ENCODE data around the gene KLF1. TPM values are rescaled to one million over a fixed set of nuclear protein-coding genes. Genes with fewer than 3 reads are reported as not detected.

Gene KLF1
- total RNA-seq, 1 experiment from 2014 or later = 0.10 TPM

DNA sequence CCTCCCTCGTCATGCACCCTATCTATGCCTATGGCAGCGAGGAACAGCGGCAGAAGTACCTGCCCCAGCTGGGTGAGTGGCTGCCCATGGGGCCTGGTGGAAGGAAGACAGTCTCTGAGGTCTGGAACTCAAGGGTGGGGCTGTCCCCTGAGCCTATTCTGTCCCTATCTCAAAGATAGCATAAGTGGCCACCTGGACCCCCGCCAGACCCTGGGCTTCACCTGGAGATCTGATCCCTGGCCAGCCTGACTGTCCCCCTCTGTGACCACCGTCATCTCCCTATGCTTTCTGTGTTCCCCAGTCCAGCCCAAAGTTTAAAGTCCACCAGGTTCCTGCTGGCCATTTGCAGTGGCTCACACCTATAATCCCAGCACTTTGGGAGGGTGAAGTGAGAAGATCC lies 6.6 kb upstream of the KLF1 start:
- DNase-seq (ENCODE audit: low read depth, low spot score) (no peak), ATAC-seq (no peak)
- H3K9me3 ChIP-seq (ENCODE audit: control insufficient read depth, insufficient read depth, low read depth, low read length) = no peaks in the 10 kb centered on the region
- no peaks in the 10 kb centered on the region; the same call in 1 of the 2 replicates for H3K36me3 ChIP-seq (ENCODE audit: control insufficient read depth, insufficient read depth, low read length)
- H3K27me3 ChIP-seq (ENCODE audit: control insufficient read depth, insufficient read depth, low read length) = no peaks in the 10 kb centered on the region
- ChIA-PET POLR2A (no interaction called here), CTCF (no interaction called here)
- in situ Hi-C loops (cut with HindIII; ENCODE audit: low pct_unique_long_range_greater_than_20kb, low sequenced_read_pairs) (no loop called here), intact Hi-C loops (cut with micrococcal nuclease; ENCODE audit: unreplicated experiment) (no loop called here)
- no peak overlapping the region for H3K27ac ChIP-seq (ENCODE audit: low read length)
- BruUV-seq (replicated peaks) = no TSS peak
- H3K4me3 ChIP-seq (ENCODE audit: low read depth in 2 of 2, low read length in 2 of 2) = no peak overlapping the region
- TF ChIP-seq, protein P1, sequence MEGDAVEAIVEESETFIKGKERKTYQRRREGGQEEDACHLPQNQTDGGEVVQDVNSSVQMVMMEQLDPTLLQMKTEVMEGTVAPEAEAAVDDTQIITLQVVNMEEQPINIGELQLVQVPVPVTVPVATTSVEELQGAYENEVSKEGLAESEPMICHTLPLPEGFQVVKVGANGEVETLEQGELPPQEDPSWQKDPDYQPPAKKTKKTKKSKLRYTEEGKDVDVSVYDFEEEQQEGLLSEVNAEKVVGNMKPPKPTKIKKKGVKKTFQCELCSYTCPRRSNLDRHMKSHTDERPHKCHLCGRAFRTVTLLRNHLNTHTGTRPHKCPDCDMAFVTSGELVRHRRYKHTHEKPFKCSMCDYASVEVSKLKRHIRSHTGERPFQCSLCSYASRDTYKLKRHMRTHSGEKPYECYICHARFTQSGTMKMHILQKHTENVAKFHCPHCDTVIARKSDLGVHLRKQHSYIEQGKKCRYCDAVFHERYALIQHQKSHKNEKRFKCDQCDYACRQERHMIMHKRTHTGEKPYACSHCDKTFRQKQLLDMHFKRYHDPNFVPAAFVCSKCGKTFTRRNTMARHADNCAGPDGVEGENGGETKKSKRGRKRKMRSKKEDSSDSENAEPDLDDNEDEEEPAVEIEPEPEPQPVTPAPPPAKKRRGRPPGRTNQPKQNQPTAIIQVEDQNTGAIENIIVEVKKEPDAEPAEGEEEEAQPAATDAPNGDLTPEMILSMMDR (IDR thresholded peaks at IDR 0.05) = no peak
- TF ChIP-seq POLR2AphosphoS5 (IDR thresholded peaks at IDR 0.05; ENCODE audit: low read depth, low read length) (no peak), SIN3A (IDR thresholded peaks at IDR 0.05; ENCODE audit: borderline replicate concordance, insufficient read depth, low read depth, low read length) (no peak), TCF7L2 (IDR thresholded peaks at IDR 0.05; ENCODE audit: low read depth, low read length) (no peak)
- TF ChIP-seq, protein P2, sequence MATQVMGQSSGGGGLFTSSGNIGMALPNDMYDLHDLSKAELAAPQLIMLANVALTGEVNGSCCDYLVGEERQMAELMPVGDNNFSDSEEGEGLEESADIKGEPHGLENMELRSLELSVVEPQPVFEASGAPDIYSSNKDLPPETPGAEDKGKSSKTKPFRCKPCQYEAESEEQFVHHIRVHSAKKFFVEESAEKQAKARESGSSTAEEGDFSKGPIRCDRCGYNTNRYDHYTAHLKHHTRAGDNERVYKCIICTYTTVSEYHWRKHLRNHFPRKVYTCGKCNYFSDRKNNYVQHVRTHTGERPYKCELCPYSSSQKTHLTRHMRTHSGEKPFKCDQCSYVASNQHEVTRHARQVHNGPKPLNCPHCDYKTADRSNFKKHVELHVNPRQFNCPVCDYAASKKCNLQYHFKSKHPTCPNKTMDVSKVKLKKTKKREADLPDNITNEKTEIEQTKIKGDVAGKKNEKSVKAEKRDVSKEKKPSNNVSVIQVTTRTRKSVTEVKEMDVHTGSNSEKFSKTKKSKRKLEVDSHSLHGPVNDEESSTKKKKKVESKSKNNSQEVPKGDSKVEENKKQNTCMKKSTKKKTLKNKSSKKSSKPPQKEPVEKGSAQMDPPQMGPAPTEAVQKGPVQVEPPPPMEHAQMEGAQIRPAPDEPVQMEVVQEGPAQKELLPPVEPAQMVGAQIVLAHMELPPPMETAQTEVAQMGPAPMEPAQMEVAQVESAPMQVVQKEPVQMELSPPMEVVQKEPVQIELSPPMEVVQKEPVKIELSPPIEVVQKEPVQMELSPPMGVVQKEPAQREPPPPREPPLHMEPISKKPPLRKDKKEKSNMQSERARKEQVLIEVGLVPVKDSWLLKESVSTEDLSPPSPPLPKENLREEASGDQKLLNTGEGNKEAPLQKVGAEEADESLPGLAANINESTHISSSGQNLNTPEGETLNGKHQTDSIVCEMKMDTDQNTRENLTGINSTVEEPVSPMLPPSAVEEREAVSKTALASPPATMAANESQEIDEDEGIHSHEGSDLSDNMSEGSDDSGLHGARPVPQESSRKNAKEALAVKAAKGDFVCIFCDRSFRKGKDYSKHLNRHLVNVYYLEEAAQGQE (IDR thresholded peaks at IDR 0.05; ENCODE audit: insufficient read depth in 1 of 2, low read depth in 2 of 2, low read length in 1 of 2) = no peak
- H3K4me1 ChIP-seq (ENCODE audit: control insufficient read depth, insufficient read depth, low read length) = no peaks in the 10 kb centered on the region; the same call in 1 of the 2 replicates

DNA sequence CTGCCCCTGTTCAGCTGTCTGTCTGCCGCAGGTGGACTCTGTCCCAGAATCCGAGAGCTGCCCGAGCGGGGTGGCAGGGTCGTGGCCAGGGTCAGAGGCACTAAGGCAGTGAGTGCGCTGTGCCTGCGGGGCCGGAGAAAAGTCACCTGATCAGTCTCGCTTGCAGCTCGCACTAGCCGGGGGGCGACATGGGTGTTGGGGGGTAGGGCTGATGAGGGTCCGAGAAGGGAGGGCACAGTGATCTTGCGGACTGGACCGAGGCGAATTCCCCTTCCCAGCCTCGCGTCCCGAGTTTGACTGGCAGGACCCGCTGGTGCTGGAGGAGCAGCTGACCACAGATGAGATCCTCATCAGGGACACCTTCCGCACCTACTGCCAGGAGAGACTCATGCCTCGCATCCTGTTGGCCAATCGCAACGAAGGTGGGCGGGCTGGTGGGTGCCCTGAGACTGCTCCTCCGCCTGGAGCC lies 4.6 kb upstream of the KLF1 start:
- no peak for DNase-seq (ENCODE audit: low read depth, low spot score)
- peak overlapping the region; percentile 44; the same call in 1 of the 2 replicates for H3K27ac ChIP-seq (ENCODE audit: low read length)
- H3K36me3 ChIP-seq (ENCODE audit: control insufficient read depth, insufficient read depth, low read length) = no peaks in the 10 kb centered on the region; the same call in 1 of the 2 replicates
- H3K9me3 ChIP-seq (ENCODE audit: control insufficient read depth, insufficient read depth, low read depth, low read length) = no peaks in the 10 kb centered on the region
- no TSS peak for BruUV-seq (replicated peaks)
- TF ChIP-seq TCF7L2 (IDR thresholded peaks at IDR 0.05; ENCODE audit: low read depth, low read length) = no peak
- TF ChIP-seq, protein P2 (IDR thresholded peaks at IDR 0.05; ENCODE audit: insufficient read depth in 1 of 2, low read depth in 2 of 2, low read length in 1 of 2) = no peak
- TF ChIP-seq, protein P1 (IDR thresholded peaks at IDR 0.05) = no peak
- no peak for TF ChIP-seq SIN3A (IDR thresholded peaks at IDR 0.05; ENCODE audit: borderline replicate concordance, insufficient read depth, low read depth, low read length)
- no peak for TF ChIP-seq POLR2AphosphoS5 (IDR thresholded peaks at IDR 0.05; ENCODE audit: low read depth, low read length)
- intact Hi-C loops (cut with micrococcal nuclease; ENCODE audit: unreplicated experiment) = no loop called here
- in situ Hi-C loops (cut with HindIII; ENCODE audit: low pct_unique_long_range_greater_than_20kb, low sequenced_read_pairs) = no loop called here
- H3K4me1 ChIP-seq (ENCODE audit: control insufficient read depth, insufficient read depth, low read length) = no peaks in the 10 kb centered on the region; the same call in 1 of the 2 replicates
- H3K27me3 ChIP-seq (ENCODE audit: control insufficient read depth, insufficient read depth, low read length) = no peaks in the 10 kb centered on the region
- H3K4me3 ChIP-seq (ENCODE audit: low read depth in 2 of 2, low read length in 2 of 2) = peak overlapping the region; percentile 85 to 94
- ChIA-PET POLR2A (no interaction called here), CTCF (no interaction called here)
- peak; percentile 20; the same call in 1 of the 2 replicates for ATAC-seq

All from Panc1 (cell line).